Pons (tissue), 1 donor: ENCODE results near the gene EEA1.

ENCODE experiments used
- DNase-seq: peaks from one replicate; pipeline ENCODE4 v3.0.0-alpha.2; 2016; ENCODE audit warnings: low spot score

EEA1 gene

GRCh38 chr12:92938018-92938417 is 8.9 kb upstream of the EEA1 start:
- DNase-seq: no peak

- DNase-seq: no peak
Observed at GRCh38 chr12:92933606-92934005, 4.5 kb upstream of the EEA1 start.

- no peak for DNase-seq
Observed at GRCh38 chr12:92930421-92930820, 1.3 kb upstream of the EEA1 start.

GRCh38 chr12:92929983-92930382 is 888 bp upstream of the EEA1 start:
- DNase-seq: peak; percentile 44

- DNase-seq: no peak
Observed at GRCh38 chr12:92928421-92928961, 604 bp downstream of the EEA1 start.

- DNase-seq: peak; percentile 50
Observed at GRCh38 chr12:92927436-92928281, 1.4 kb downstream of the EEA1 start.

- peak; percentile 45 for DNase-seq
Observed at GRCh38 chr12:92927055-92927435, 2.0 kb downstream of the EEA1 start.

GRCh38 chr12:92926549-92926948 is 2.5 kb downstream of the EEA1 start:
- no peak for DNase-seq

GRCh38 chr12:92921877-92922276 is 7.2 kb downstream of the EEA1 start:
- no peak for DNase-seq

GRCh38 chr12:92915365-92915764 is 13.7 kb downstream of the EEA1 start:
- DNase-seq: no peak

GRCh38 chr12:92914170-92914569 is 14.9 kb downstream of the EEA1 start:
- no peak for DNase-seq

GRCh38 chr12:92912672-92913071 is 16.4 kb downstream of the EEA1 start:
- DNase-seq: no peak

GRCh38 chr12:92912052-92912451 is 17.0 kb downstream of the EEA1 start:
- DNase-seq: peak; percentile 37

GRCh38 chr12:92911339-92911738 is 17.8 kb downstream of the EEA1 start:
- no peak for DNase-seq

- DNase-seq: no peak
Observed at GRCh38 chr12:92908108-92908507, 21.0 kb downstream of the EEA1 start.

GRCh38 chr12:92905811-92906554 is 23.1 kb downstream of the EEA1 start:
- DNase-seq: no peak

- no peak for DNase-seq
Observed at GRCh38 chr12:92905258-92905810, 23.8 kb downstream of the EEA1 start.

- no peak for DNase-seq
Observed at GRCh38 chr12:92900941-92901340, 28.2 kb downstream of the EEA1 start.

GRCh38 chr12:92899386-92900001 is 29.6 kb downstream of the EEA1 start:
- DNase-seq: peak; percentile 65

GRCh38 chr12:92898755-92899154 is 30.3 kb downstream of the EEA1 start:
- no peak for DNase-seq

GRCh38 chr12:92897844-92898243 is 31.3 kb downstream of the EEA1 start:
- no peak for DNase-seq

GRCh38 chr12:92890601-92891106 is 38.4 kb downstream of the EEA1 start:
- no peak for DNase-seq
